Activated CD4-positive, alpha-beta T cell treated with anti-CD3 and anti-CD28 coated beads, Interleukin-2, amount 50 U/mL, for 24 hours (primary cell): ENCODE results near the gene SKIDA1.

Experiments used
- DNase-seq, 2 donors: peaks; one replicate each; pipeline ENCODE4 v3.0.0-alpha.2; 2020; ENCODE audit warnings: low read depth in 1 of 2, low spot score in 1 of 2

The SKIDA1 gene

GRCh38 chr10:21517134-21518031 lies 8.1 kb downstream of the SKIDA1 start:
- DNase-seq, result no peak

GRCh38 chr10:21516242-21517131 lies 9.0 kb downstream of the SKIDA1 start:
- DNase-seq, result no peak

DNA sequence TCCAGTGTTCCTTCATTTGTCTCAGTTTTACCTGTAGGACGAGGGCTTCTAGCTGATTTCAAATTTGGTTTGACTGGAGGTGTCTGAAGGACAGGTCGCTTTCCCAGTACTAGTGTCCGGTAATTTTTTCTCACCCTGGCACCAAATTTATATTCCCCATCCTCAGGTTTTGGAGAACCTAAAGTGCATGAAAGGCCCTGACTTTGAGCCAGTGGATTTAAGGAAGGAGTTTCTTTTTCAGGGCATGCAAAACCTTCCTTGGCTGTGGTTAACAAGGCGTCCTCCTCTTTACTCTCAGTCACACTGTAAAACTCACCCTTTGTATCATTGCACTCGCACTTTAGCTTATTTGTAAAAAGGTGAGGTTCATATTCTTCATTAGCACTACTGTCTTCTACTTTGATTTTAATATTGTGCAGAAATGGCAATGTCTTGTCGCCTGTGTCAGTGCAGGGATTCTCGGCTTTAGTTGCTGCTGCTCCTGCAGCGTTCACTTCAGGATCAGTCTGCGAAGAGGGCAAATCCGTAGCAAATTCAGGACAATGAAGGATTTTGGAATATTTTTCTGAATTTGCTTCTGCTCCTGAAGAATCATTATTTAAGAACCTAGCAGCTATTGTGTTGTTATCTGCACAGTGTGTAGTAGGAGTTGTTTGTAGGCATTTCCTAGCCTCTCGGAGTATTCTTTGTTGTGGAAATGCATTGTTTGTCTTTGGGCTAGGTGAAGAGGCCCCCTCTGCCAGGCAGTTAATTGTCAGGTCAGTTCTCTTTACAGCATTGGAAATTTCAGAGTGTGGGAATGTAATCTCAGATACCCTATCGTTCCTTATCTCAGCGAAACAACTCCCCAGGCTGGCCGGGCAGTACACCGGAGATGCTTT lies 9.9 kb downstream of the SKIDA1 start:
- DNase-seq, result no peak

DNA sequence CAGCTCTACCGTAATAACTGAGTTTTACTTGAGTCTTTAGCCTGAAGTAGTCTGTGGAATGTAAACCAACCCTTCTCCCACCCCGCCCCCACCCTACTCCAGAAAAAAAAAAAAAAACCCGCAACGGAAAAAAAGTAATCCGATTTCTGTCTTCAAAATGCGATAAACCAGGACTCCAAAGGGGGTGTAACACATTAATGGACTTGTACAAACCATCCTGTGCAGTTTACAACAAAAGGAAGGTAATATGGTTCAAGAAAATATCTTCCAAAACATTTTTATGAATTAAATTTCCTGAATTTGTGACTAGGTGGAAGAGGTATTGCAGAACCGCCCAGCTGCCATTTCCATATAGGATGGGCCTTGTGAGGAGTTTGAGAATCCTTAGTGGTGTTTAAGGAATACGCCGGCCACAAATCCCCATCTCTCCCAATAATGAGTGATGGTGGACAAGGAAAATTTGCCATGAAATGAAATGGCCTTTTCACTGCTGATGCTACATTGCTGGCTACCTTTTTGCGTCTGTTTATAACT lies 10.6 kb downstream of the SKIDA1 start:
- DNase-seq, result no peak

DNA sequence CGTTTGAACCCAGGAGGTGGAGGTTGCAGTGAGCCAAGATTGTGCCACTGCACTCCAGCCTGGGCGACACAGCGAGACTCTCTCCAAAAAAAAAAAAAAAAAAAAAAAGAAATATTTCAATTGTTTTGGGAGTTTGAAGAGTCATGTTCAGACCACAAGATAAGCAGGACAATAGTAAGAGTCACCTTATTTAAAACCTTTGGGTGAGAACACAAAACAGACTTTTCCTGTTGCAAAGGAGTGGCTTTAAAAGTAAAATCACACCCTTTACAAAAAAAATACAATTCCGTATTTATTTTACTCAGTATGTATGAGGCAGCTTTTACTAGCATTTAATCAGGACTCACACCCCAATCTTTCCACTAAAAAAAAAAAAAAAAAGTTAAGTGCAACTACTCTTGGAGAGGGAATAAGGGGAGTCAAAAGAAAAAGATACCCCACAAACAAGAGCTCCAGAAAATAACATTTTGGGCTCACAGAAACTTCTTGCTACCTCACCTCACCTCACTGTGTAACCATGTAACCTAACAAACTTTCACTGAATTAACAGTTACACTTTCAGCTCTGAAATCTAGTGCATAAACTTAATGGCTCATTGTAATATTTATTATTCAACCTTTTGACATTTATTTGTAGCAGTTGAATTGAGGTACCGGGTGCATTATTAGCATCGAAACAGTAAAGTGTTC lies 11.2 kb downstream of the SKIDA1 start:
- no peak for DNase-seq

DNA sequence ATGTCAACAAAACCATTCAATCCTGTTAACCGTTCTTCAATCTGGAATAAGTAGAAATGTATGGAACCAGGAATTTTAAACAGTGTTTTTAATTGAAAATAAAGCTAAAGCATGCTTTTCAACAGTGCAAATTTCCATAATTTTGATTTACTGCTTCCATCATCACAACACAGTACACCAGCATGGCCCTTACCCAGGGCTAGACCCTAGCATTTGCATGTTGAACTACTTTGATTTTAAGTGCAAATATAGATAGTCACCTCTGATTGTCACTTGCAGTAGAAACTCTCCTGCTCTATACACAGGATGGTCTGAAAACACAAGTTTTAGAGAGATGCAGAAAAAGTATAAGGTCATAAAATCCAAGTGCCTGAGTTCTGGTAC lies 12.1 kb downstream of the SKIDA1 start:
- no peak for DNase-seq

DNA sequence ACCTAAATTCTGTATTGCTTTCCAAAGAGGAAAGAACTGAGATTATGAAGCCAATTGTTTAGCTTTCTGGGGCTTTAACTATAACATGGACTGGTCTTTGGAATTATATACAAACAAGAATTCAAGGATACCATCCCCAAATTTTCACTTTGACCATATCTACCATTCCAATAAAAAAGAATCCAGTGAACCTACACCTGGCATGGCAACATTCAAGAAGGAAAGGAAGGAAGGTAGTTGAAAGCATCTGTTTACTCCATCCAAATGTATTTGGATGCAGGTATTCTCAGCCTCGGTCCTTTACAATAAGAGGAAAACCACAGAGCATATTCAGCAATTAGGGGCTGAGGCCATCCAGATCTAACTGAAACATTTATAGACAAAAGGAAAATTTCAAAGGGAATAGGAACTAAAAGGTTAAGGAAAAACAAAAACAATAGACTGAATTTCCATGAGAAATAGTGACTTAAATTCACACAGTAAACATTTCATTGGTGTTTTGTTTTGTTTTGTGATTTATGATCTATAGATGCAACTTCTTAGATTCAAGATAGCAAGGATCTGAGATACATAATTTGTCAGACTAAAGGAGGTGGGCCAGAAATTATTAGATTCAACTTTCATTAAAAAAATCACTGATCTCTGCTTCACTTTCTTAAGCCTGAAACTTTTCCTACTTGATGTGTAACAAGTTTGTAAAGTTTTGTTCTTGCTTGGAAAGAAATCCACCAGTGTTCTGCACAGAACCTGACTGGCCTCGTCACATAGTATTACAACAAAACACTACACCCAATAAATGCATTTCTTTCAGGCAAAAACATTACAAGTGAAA lies 12.7 kb downstream of the SKIDA1 start:
- no peak for DNase-seq

GRCh38 chr10:21511946-21512572 lies 13.4 kb downstream of the SKIDA1 start:
- DNase-seq, result no peak

DNA sequence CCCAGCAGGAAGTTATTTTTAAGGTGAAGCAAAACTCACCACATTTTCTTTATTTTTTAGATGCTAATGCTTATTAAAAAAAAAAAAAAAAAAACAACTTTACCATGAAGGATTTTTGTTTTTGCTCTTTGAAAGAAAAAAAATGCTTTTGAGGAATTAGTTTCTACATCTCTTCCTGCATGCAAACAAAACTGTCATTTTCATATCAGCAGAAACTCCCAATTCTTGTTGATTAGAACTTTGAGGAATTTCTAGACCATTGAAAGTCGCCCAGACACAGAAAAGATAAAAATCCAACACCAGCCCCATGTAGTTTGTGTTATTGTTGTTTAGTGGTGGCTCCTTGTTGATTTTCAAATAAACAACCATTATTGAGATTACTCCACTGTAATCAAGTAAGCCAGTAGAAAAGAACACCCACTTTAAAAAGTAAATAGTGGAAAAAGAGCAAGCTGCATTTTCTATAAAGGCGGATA lies 14.3 kb downstream of the SKIDA1 start:
- no peak for DNase-seq

- DNase-seq, result no peak
Observed at GRCh38 chr10:21510241-21511094, 15.0 kb downstream of the SKIDA1 start.

DNA sequence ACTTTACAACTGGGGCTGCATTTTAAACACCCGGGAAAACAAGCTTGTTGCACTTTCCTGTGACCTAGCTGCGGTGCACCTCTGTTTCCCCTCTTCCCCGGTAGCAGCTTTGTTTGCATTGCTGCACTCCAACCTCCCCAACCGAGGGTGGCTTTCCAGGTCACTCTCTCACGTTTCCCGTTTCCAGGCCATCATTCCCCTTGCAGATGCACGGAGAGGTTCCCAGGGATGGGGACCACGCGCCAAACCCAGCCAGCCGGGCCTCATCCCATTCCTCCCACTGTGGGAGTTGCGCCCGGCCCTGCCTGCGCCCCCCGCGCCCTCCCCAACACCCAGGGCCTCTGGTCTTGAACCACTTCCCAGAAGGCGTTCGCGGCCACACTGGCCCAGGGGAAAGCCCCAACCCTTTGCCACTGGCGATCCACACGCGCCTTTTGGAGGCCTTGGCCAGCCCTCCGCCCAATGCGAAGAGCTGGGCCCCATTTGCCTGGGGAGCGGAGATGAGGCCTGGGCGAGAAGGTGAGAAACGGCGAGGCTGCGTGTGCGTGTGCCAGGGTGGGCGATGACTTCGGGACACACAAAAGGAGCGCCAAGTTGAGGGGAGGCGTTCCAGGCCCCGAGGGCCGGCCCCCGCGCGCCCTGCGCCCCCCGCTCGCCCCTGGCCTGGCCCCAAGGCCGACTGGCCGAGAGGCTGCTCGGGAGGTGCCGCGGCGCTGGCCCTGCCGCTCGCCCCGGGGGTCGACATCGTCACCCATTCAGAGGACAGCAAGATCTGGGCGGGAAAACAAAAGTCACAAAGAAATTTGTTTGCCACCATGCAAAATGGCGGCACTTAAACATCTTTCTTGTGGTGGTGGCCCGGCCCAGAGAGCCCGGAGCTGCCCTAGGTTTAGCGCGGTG lies 15.9 kb downstream of the SKIDA1 start:
- no peak for DNase-seq

GRCh38 chr10:21508706-21509331 lies 16.7 kb downstream of the SKIDA1 start:
- DNase-seq, result no peak

DNA sequence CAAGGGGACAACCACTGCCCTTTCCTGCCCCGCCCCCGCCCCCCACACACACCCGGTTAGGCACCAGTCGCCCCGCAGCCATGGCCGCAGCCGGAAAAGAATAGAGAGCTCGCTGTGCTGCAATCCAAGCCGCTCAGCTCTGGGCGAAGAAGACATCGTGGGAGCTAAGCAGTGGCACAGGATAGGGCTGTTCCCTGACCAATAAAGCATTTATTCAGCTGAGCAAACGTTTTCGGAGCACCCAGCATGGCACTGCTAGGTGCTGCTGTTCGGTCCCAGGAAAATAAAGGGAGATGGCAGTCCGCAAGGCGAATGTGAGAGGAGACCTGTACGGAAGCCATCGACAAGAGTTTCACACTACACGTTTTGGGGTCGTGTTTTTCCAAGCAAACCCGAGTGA lies 18.3 kb downstream of the SKIDA1 start:
- DNase-seq, result no peak

DNA sequence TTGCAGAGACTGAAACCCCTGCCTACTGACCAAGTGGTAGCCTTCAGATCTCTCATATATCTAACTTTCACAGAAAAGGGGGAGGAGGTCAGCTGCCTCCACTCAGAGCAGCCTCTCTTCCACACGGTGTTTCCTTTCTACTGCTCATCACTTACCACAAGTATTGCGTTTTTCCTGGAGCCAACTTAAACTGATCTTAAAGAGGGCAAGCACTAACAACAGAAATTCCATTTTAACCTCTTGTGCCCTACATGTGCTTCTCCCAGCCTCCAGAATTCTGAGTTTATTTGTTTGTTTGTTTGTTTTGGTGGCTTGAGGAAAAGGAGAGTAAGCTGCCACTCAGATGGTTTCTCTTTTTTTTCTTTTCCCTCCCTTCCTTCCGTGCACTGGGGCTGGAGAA lies 19.1 kb downstream of the SKIDA1 start:
- DNase-seq, result no peak

DNA sequence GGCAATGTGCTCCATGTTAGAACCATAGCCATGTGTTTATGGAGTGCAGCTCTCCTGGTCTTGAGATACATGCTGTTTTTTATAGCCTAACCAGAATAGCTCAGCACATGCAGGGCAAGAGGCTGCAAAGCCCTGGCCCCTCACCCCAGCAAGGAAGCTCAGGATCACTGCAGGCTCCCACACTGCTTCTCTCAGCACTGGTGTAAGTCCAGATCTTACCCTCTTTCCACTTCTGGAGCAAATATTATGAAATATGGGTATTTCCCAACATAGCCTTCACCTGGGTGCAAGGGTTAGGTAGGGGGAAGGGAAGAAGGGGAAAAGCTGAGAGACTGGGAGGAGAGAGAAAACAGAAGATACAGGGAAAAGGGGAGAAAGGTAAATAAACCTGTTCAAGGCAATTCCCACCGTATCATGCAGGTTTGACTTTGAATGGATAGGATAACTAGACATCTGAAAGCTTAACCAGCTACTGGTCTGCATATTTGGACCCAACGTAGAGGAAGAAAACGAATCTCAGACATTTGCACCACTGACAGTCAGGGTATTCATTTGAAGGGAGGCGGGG lies 19.7 kb downstream of the SKIDA1 start:
- no peak for DNase-seq

DNA sequence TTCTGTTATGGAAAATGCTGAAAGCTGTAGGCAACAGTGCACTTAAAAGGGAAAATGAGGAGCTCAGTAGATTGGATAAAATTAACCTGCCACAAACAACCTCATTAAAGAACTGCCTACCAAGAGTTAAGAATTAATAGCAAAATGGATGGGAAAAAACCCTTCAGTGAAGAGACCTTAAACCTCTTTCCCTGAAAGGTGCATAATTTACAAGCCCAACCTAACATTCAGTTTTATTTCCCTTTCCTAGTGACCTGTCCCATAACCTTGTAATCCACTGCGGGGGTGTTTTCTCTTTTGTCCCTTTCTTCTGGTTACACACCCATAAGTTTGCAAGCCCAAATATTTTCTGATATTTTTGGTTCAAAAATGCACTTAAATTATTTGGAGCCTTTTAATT lies 21.9 kb downstream of the SKIDA1 start:
- no peak for DNase-seq
